A673 (cell line): ENCODE measurements around the gene TMEM266.

Experiments used
- CTCF ChIP-seq: fragments of 300-800, 200-600 bp; sonication (generic); conservative IDR thresholded peaks from 2 replicates; pipeline ENCODE4 v1.5.1; 2017; ENCODE audit warnings: low read depth, mild to moderate bottlenecking, antibody characterized with exemption, low read length, moderate library complexity, mixed read lengths
- EZH2 ChIP-seq: fragments of 200-600 bp; sonication (generic); IDR thresholded peaks from 2 replicates; pipeline ENCODE4 v1.6.1; 2017; ENCODE audit warnings: borderline replicate concordance, low read depth, mild to moderate bottlenecking, mixed read lengths, antibody characterized with exemption, low read length; ENCODE audit not compliant: poor library complexity, severe bottlenecking

DNA sequence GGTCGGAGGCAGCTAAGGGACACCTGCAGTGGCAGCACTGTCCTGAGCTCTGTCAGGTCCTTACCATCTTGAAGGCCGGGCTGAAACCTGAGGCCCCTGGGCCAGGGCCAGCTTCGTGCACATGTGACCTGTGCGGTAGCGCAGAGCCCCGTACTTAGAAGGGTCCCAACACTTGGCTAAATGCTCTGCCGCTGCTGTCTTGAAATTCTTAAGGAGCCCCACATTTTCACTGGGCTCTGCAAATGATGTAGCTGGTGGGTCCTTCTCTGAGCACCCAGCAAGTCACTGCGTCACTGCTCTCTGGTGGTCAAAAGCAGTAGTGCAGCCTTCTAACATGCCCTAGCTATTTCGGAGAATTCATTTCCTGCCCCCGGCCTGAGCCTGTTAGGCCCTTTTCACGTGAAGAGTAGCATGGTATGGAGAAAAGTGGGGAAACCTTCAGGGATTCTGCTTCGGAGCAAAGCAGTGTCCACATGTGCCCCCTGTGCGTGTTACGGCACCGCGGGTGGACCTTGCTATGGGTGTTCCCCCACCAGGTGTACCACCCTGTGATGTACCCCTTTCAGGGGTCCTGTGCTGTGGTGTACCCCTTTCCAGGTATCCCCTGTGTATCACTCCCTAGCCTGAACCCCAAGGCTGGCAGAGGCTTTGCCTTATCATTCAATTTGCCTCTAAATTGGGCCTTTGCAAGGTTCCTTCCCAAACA is 79.7 kb downstream of the TMEM266 start:
- TF ChIP-seq CTCF (peak; percentile 92), EZH2 (no peak)
